Renal pelvis (tissue), 4 donors: ENCODE measurements around the gene FAM184A. TPM values are rescaled to one million over a fixed set of nuclear protein-coding genes. Genes with fewer than 3 reads are reported as not detected.
"Not testable (repeated sequence)": the region's sequence is repeated elsewhere in the genome, so short reads cannot be mapped to it uniquely, and the experiment has no call there.

Experiments used
- DNase-seq: peaks from one replicate; pipeline ENCODE4 v3.0.0-alpha.2; 2013
- polyA plus RNA-seq, 3 donors: library from polyadenylated mRNA; unstranded; fragments of 120-200 nt; gene quantifications; one replicate each; pipeline ENCODE4 v1.2.1, GENCODE V29; 2013; ENCODE audit not compliant: insufficient read length in 3 of 3

Gene FAM184A
- polyA plus RNA-seq, 3 donors: 6.9 to 12.1 (median 11.0) TPM

GRCh38 chr6:119020597-119021561 is 57.6 kb downstream of the FAM184A start:
- DNase-seq: no peak

DNA sequence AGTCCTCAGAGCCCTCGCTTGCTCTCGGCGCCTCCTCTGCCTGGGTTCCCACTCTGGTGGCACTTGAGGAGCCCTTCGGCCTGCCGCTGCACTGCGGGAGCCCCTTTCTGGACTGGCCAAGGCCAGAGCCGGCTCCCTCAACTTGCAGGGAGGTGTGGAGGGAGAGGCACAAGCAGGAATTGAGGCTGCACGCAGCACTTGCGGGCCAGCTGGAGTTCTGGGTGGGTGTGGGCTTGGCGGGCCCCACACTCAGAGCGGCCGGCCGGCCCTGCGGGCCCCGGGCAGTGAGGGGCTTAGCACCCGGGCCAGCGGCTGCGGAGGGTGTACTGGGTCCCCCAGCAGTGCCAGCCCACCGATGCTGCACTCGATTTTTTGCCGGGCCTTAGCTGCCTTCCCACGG is 63.3 kb downstream of the FAM184A start:
- not testable (repeated sequence) for DNase-seq

DNA sequence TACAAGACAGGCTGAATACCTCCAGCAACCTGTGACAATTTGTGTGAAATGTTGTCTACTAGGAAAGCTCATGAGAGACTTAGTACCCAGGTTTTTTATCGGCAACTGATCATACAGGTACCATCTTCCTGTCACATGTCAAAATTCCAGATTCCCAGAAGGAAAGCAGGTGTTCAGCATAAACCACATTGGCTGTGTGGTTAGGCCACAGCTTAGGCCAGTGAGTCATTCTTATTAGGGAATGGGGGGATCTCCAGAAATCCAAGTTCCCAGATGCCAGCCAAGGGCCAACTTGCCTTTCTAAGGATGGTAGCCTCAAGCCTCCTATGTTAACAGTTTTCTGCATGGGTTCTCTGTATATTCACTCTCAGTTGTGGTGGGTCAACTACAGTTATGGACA is 65.9 kb downstream of the FAM184A start:
- no peak for DNase-seq

DNA sequence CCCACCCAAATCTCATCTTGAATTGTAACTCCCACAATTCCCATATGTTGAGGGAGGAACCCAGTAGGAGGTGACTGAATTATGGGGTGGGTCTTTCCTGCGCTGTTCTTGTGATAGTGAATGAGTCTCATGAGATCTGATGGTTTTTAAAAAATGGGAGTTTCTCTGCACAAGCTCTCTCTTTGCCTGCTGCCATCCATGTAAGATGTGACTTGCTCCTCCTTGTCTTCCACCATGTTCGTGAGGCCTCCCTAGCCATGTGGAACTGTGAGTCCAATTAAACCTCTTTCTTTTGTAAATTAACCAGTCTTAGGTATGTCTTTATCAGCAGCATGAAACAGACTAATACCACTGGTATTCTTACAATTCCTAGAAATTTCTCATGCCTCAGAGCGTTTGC is 69.2 kb downstream of the FAM184A start:
- DNase-seq: not testable (repeated sequence)

- DNase-seq: no peak
Measured at GRCh38 chr6:119006974-119007373, 71.5 kb downstream of the FAM184A start.

- DNase-seq: no peak
Measured at GRCh38 chr6:119002069-119002468, 76.4 kb downstream of the FAM184A start.

GRCh38 chr6:118999494-119000040 is 78.9 kb downstream of the FAM184A start:
- DNase-seq: no peak

DNA sequence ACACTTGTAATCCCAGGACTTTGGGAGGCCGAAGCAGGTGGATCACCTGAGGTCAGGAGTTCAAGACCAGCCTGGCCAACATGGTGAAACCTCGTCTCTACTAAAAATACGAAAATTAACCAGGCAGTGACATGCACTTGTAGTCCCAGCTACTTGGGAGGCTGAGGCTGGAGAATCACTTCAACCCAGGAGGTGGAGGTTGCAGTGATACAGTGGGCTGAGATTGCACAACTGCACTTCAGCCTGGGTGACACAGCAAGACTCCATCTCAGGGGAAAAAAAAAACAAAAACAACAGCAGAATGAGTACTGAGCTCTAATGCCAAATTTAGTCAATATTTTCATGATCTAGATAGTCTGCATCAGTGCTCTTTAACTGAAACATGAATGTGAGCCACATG is 81.0 kb downstream of the FAM184A start:
- not testable (repeated sequence) for DNase-seq

DNA sequence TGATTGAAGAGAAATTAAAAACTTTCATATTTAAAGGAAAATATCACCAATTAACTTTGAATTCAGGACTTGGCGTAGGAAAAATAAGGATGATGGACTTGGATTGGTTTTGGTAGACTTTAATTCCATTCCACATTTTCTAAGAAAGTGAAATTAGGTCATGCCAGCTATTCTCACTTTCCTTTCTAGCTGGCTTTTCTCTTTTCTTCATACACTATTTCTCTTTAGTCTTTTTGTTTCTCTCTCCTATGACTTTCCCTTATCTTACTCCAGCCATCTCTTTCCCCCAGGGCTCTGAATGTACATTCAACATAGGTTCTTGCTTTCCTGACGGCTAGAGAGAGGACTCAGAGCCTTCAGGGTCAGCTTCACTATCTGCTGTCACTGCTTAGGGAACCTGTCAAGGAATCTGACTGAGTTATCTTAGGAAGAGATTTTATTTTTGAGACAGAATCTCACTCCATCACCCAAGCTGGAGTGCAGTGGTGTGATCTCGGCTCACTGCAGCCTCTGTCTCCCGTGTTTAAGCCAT is 82.1 kb downstream of the FAM184A start:
- DNase-seq: no peak

DNA sequence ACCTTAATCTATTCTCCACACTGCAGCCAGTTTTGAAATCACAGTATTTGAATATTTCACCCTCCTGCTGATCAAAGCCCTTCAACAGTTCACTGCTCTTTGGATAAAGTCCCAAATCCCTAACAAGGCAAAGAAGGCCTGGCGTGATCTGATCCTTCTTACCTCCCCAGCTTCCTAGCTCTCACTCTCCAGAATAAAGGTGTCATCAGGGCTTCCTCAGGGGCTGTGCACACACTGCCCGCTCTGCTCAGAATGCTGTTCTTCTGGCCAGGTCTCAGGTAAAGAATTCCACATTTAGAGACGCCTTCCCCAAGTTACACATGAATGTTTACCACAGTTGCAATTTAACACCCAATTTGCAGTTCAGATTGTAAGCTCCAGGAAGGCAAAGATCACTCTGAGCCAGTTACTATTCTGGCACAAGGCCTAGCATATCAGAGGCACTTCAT is 84.6 kb downstream of the FAM184A start:
- no peak for DNase-seq

GRCh38 chr6:118993358-118993757 is 85.1 kb downstream of the FAM184A start:
- DNase-seq: no peak

DNA sequence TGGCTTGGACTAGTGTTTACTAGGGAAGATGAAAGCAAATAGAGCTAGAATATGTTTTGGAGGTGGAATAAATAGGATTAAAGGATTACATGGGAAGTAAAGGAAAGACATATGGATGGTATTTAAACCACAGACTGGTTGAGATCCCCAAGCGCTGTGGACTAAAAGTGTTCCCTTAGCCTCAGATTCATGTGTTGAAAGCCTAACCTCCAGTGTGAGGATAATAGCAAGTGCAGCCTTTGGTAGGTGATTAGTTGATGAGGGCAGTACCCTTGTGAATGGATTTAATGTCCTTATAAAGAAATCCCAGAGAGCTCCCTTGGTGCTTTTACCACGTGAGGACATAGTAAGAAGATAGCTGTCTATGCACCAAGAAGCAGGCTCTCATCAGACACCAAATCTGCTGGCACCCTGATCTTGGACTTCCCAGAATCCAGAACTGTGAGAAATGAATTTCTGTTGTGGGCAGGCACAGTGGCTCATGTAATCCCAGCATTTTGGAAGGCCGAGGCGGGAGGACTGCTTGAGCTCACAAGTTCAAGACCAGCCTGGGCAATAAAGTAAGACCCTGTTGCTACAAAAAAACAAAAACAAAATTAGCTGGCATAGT is 86.2 kb downstream of the FAM184A start:
- no peak for DNase-seq

DNA sequence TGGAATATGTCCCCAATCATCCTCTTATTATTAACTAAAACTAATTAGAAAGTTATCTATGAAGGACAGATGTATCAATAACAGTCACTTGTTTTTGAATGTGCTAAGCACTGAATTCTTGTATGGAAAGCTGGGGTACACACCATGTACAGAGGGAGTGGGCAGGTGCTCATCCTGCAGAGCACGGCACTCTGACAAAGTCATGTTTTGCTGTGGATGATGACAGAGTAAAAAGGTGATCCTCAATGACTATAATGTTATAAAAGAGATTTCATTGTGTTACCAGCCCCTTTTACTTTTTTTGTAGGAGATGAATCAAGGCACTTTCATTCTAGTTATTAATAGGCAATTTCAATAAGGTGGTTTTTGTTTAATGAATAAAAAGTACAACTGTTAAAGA is 92.2 kb downstream of the FAM184A start:
- no peak for DNase-seq

DNA sequence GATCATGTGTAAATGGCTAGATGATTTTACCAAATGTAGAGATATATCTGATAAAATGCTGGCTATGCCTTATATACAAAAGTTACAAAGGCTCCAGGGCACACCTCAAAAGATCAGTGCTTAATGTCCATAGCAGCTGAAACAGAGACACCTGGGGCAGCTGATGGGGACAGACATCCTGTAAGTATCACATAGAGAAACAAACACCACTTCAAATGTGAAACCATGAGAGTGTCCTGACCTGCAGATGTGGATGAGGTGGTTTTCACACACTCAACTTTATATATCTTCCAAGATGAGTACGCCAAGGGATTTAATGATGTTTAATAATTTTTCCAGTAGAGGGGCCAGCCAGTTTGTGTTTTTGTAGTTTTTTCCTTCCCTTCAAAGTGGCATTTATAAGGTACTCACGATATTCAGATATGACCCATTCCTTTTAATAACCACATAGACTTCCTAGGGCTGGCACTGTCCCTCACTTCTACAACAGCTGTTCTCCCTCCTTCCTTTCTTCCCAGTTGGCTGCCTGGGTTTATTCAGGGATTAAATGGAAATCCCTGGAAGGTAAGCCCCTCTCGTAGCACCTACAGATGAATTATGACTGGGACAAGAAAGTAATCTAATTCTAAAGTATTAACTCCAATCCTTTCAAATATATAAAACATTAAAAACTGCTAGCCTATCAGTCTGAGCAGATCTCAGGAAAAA is 93.2 kb downstream of the FAM184A start:
- DNase-seq: no peak

GRCh38 chr6:118984342-118984741 is 94.1 kb downstream of the FAM184A start:
- DNase-seq: no peak

DNA sequence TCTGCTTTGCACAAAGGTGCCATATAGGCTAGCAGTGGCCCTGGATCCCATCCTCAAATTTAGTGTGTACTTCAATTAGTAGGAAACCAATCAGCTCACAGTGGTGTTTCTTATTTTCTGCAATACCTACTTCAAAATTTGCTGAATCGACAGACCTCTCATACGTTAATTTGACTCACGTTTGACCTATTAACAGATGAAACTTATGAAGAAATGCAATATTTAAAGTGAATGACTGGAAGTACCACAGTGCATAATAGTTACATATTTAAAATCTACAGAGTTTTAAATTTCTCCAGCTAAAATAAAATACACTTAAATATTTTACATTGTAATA is 95.9 kb downstream of the FAM184A start:
- DNase-seq: no peak

GRCh38 chr6:118981884-118982574 is 96.4 kb downstream of the FAM184A start:
- no peak for DNase-seq

DNA sequence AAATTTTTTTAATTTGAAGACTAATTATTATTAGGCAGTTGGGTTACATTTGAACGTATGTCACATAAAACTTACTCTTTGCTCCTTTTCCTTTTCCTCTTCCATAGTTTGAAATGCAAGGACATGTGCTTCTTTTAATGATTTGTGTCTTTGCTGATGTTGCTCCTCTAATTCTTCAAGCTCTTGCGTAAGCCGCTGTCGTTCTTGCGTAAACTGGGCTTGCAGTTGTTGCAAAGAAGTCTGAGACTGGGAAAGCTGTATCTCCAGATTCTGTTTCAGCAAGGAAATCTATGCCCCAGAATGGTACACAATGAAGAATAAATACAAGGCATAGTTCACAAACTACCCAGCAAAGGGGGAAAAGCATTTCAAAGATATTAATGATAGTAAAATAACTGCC is 98.4 kb downstream of the FAM184A start:
- no peak for DNase-seq

GRCh38 chr6:118974790-118975189 is 103.7 kb downstream of the FAM184A start:
- no peak for DNase-seq

GRCh38 chr6:118971682-118972081 is 106.8 kb downstream of the FAM184A start:
- no peak for DNase-seq

- DNase-seq: no peak
Measured at GRCh38 chr6:118970866-118971265, 107.6 kb downstream of the FAM184A start.
